Thoracic aorta (tissue), 2 donors: ENCODE results near the gene PHB1. TPM values are rescaled to one million over a fixed set of nuclear protein-coding genes. Genes with fewer than 3 reads are reported as not detected.

Experiments used
- ATAC-seq: fragments of 150-250 bp; one replicate; pipeline ENCODE4 v1.8.0; 2017; ENCODE audit warnings: low read depth; ENCODE audit not compliant: insufficient number of reproducible peaks, low FRiP score
- DNase-seq: peaks from one replicate; pipeline ENCODE4 v3.0.0-alpha.2; 2020; ENCODE audit warnings: low spot score
- H3K27ac ChIP-seq, 2 donors: fragments of 200-600 bp; sonication (generic); 1 replicate in 1 of 2; 2 replicates in 1 of 2; pipeline ENCODE4 v1.5.1; 2016; ENCODE audit warnings: mild to moderate bottlenecking in 2 of 2, moderate library complexity in 2 of 2
- H3K27me3 ChIP-seq: fragments of 200-600 bp; sonication (generic); replicated peaks from 2 replicates; pipeline ENCODE4 v1.6.0; 2016; ENCODE audit warnings: mild to moderate bottlenecking; ENCODE audit not compliant: insufficient read depth
- H3K36me3 ChIP-seq: fragments of 200-600 bp; sonication (generic); one replicate; pipeline ENCODE4 v1.5.1; 2016
- H3K4me1 ChIP-seq, 2 donors: fragments of 200-600 bp; sonication (generic); 1 replicate in 1 of 2; 2 replicates in 1 of 2; pipeline versions ENCODE4 v1.5.1 to v1.6.0; 2016; ENCODE audit warnings: low read depth in 2 of 2, mild to moderate bottlenecking in 1 of 2; ENCODE audit not compliant: control insufficient read depth in 1 of 2
- H3K4me3 ChIP-seq: fragments of 200-600 bp; sonication (generic); 2 replicates; pipeline ENCODE4 v1.5.1; 2016; ENCODE audit warnings: mild to moderate bottlenecking
- H3K9me3 ChIP-seq: fragments of 200-600 bp; sonication (generic); 2 replicates; pipeline ENCODE4 v1.5.1; 2016
- total RNA-seq, 2 donors: library from RNA; depleted of rRNA; stranded (reverse); fragments of >200 nt; gene quantifications; one replicate each; pipeline versions ENCODE4 v1.1.0 to v1.2.3, GENCODE V29; 2016
- TF ChIP-seq, protein P1 (sequence below): fragments of 200-600 bp; sonication (generic); IDR thresholded peaks from one replicate; pipeline ENCODE4 v1.5.1; 2019; ENCODE audit warnings: antibody characterized with exemption

Gene PHB1
- total RNA-seq, 2 donors from 2014 or later, result 34.4 to 55.6 TPM

DNA sequence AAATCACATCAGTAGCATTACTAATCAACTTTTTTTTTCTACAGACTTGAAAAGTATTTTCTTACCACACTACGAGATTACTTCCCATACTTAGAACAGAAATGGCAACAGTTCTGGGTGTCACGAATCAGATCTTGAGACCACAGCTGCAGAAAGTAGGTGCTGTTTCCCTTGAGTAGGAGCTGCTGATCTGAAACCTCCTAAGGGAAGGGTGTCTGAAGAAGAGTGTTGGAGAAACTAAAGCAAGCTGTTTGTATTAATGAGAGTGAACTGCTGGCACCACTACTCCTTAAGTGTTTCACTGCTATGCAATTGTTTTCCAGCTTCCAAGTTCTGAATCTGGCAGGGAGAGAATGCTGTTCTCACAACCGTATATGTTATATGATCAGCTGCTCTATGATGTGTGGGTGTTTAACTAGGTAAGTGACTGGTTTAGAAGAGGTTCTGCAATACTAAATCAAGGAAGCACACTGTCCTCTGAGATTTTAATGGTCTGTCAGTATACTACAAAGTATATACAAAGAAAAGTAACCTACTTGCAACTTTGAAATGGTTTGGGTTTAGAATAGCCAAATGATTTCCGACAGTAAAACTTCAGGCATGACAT, 55.9 kb downstream of the PHB1 start:
- Histone ChIP-seq H3K4me1 (peaks cover 7 to 28% of the 10 kb centered on the region in 2 donors), H3K4me3 (no peak overlapping the region)
- ATAC-seq, result no peak

DNA sequence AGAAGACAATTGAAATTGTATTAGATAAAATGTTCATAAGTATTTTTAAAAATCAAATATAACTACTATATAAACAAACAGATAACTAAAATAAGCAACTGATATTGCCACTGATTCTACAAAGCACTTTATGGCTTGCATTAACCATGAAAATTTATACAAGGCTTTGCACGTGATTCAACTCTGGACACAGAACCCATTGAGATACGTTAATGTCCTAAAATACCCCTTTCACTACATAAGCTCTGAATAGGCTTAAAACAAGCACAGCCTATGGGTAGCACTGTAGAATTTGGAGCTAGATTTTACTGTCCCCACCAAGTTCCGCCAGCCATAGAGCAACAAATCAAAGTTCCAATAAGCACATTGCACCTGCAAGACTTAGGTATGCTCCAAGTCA, 57.2 kb downstream of the PHB1 start:
- TF ChIP-seq, protein P1, sequence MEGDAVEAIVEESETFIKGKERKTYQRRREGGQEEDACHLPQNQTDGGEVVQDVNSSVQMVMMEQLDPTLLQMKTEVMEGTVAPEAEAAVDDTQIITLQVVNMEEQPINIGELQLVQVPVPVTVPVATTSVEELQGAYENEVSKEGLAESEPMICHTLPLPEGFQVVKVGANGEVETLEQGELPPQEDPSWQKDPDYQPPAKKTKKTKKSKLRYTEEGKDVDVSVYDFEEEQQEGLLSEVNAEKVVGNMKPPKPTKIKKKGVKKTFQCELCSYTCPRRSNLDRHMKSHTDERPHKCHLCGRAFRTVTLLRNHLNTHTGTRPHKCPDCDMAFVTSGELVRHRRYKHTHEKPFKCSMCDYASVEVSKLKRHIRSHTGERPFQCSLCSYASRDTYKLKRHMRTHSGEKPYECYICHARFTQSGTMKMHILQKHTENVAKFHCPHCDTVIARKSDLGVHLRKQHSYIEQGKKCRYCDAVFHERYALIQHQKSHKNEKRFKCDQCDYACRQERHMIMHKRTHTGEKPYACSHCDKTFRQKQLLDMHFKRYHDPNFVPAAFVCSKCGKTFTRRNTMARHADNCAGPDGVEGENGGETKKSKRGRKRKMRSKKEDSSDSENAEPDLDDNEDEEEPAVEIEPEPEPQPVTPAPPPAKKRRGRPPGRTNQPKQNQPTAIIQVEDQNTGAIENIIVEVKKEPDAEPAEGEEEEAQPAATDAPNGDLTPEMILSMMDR, result no peak
- no peaks in the 10 kb centered on the region for H3K9me3 ChIP-seq
- H3K36me3 ChIP-seq, result no peaks in the 10 kb centered on the region
- ATAC-seq (no peak), DNase-seq (no peak)
- H3K4me3 ChIP-seq, result no peak overlapping the region
- no peaks in the 10 kb centered on the region for H3K27me3 ChIP-seq
- no peak overlapping the region for H3K27ac ChIP-seq
- H3K4me1 ChIP-seq, result peaks cover 11 to 36% of the 10 kb centered on the region in 2 donors

More for the DNA sequence above, 55.9 kb downstream of the PHB1 start:
- H3K27me3 ChIP-seq, result no peaks in the 10 kb centered on the region
- H3K9me3 ChIP-seq, result no peaks in the 10 kb centered on the region
- DNase-seq, result no peak
- TF ChIP-seq, protein P1, result no peak
- no peaks in the 10 kb centered on the region for H3K36me3 ChIP-seq
- H3K27ac ChIP-seq, result no peak overlapping the region

DNA sequence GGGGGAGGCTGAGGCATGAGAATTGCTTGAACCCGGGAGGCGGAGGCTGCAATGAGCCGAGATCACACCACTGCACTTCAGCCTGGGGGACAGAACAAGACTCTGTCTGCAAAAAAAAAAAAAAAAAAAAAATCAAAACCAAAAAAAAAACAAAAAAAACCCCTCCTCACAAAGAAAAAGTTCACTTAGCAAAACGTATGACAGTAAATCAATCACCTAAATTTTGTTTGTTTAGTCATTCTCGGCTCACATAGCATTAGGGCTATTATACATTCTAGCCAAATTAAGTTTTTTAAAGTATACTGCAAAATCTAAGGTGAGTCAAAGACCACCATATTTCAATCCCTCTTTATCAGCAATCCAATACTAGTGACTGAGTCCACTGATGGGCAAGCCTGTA, 58.4 kb downstream of the PHB1 start:
- TF ChIP-seq, protein P1, result no peak
- ATAC-seq (no peak), DNase-seq (no peak)
- Histone ChIP-seq H3K9me3 (no peaks in the 10 kb centered on the region), H3K4me1 (peaks cover 11 to 36% of the 10 kb centered on the region in 2 donors), H3K27me3 (no peaks in the 10 kb centered on the region), H3K36me3 (no peaks in the 10 kb centered on the region), H3K4me3 (no peak overlapping the region), H3K27ac (no peak overlapping the region)

Other genes starting within 250 kb of the PHB1 start
- 1 to 10 TPM in 1 of 2 donors, not detected in 1; 3.1 TPM for gene GNGT2, start 204.3 kb downstream of the PHB1 start, total RNA-seq
- 10 to 100 TPM in 1 of 2 donors, 1 to 10 TPM in 1; 8.9 to 10.8 TPM for gene ABI3, start 204.2 kb downstream of the PHB1 start, total RNA-seq
- under 1 TPM in 1 of 2 donors, not detected in 1; 0.95 TPM for gene PHOSPHO1, start 184.1 kb downstream of the PHB1 start, total RNA-seq
- 10 to 100 TPM; 36.1 to 40.0 TPM for gene ZNF652, start 52.6 kb downstream of the PHB1 start, total RNA-seq
- 10 to 100 TPM; 13.9 to 22.5 TPM for gene NGFR, start 80.4 kb upstream of the PHB1 start, total RNA-seq
- gene NXPH3, start 161.0 kb upstream of the PHB1 start, total RNA-seq, result 100 to 1,000 TPM in 1 of 2 donors, 10 to 100 TPM in 1; 61.7 to 131 TPM